Measurements from ENCODE around the gene ARNT2. TPM values are rescaled to one million over a fixed set of nuclear protein-coding genes. Genes with fewer than 3 reads are reported as not detected.

ARNT2 gene
- total and polyA plus RNA-seq, 2 experiments from 2014 or later: 4.6 to 11.6 TPM

DNA sequence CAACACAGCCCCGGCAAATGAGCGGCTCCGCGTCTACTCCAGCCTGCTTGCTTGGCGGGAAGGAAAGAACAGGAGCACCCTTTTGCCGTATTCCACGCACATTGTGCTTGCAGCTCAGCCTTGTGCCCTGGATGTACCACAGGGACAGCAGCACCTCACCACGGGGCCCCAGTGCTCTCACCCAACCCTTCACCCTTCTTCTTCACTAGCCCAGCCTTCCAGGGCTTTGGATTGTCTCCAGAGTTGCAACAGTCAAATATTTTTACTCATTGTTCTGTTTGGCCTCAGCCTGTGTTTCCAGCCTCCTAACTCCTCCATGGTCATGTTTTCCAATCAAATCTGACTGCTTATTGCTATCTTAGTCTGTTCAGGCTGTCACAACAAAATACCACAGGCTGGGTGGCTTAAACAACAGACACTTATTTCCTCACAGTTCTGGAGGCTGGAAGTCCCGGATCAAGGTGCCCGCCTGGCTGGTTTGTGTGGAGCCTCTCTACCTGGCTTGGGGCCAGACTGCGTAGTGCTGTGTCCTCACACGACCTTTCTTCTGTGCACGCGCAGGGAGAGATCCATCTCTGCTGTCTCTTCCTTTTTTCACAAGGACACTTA is 211.7 kb downstream of the ARNT2 start:
- Mint-ChIP-seq H3K9me3 (no peaks in the 10 kb centered on the region; the same call in 2 of the 3 replicates), H3K4me1 (peaks cover 12% of the 10 kb centered on the region), H3K36me3 (ENCODE audit: low read depth) (no peaks in the 10 kb centered on the region), H3K27me3 (ENCODE audit: insufficient read depth, low read depth, poor library complexity) (peaks cover 4% of the 10 kb centered on the region), H3K4me3 (no peak overlapping the region), H3K27ac (no peak overlapping the region)
- H3K4me1 ChIP-seq (ENCODE audit: insufficient read depth): peaks cover 19% of the 10 kb centered on the region
- no peaks in the 10 kb centered on the region for H3K27me3 ChIP-seq (ENCODE audit: insufficient read depth)
- no peaks in the 10 kb centered on the region for H3K36me3 ChIP-seq (ENCODE audit: insufficient read depth)
- no peaks in the 10 kb centered on the region for H4K20me1 ChIP-seq (replicated peaks; ENCODE audit: insufficient read depth)
- H3F3A ChIP-seq (replicated peaks; ENCODE audit: low read depth): no peaks in the 10 kb centered on the region
- H3K27ac ChIP-seq (ENCODE audit: low read depth): no peak overlapping the region
- no peak overlapping the region for H3K4me2 ChIP-seq
- no peak for ATAC-seq
- no peaks in the 10 kb centered on the region for H3K79me2 ChIP-seq (replicated peaks; ENCODE audit: insufficient read depth)
- H3K4me3 ChIP-seq: no peak overlapping the region
- TF ChIP-seq ZNF114 (CRISPR knock-in tag; IDR thresholded peaks at IDR 0.05) (no peak), EZH2 (IDR thresholded peaks at IDR 0.05; ENCODE audit: low read depth, unreplicated experiment) (no peak), EZH2phosphoT487 (IDR thresholded peaks at IDR 0.05; ENCODE audit: unreplicated experiment) (no peak), STAT1 (IDR thresholded peaks at IDR 0.05; ENCODE audit: unreplicated experiment) (no peak), JUNB (IDR thresholded peaks at IDR 0.05; ENCODE audit: unreplicated experiment) (no peak)
- TF ChIP-seq, protein P1, sequence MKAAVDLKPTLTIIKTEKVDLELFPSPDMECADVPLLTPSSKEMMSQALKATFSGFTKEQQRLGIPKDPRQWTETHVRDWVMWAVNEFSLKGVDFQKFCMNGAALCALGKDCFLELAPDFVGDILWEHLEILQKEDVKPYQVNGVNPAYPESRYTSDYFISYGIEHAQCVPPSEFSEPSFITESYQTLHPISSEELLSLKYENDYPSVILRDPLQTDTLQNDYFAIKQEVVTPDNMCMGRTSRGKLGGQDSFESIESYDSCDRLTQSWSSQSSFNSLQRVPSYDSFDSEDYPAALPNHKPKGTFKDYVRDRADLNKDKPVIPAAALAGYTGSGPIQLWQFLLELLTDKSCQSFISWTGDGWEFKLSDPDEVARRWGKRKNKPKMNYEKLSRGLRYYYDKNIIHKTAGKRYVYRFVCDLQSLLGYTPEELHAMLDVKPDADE (IDR thresholded peaks at IDR 0.05): no peak
- H2AFZ ChIP-seq: no peak overlapping the region
- no peak for DNase-seq (ENCODE audit: low spot score)
- no peaks in the 10 kb centered on the region for H3K9me2 ChIP-seq (ENCODE audit: insufficient read depth)

DNA sequence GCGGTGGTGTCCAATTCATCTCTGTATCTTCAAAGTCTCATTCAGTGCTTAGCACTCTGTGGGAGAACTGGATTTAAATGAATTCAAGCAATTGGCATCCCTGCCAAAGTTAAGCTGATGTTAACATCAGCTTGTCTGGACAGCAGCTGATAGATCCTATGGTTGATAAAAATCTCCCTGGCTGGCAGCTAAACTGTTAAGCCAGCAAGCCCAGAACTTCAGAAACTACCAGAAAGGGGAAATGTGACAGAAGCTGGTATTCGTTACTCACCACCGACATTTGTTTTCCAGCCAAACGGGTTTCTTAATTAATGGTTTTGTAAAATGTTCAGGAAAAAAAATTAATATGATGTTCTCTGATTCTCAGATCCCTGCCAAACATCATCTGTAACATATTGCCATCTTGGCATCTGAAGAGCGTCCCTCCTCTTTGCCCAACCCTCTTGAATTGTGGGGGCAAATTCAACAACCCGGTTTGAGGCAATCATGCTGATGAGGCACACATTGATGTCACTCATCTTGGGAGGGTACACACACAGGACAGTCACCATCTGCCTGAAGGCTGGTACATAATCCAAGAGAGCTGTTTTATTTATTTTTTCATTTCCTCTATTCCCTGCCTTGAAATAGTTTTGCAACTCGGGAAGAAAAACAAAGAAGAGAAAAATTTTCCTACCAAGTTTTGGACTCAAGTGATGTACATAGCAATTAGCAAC is 214.7 kb downstream of the ARNT2 start:
- H3K4me1 Mint-ChIP-seq: peaks cover 3% of the 10 kb centered on the region; the same call in 1 of the 3 replicates
- Histone ChIP-seq H3K27me3 (ENCODE audit: insufficient read depth) (no peaks in the 10 kb centered on the region), H3K27ac (ENCODE audit: low read depth) (no peak overlapping the region), H3K4me3 (no peak overlapping the region), H3K9me2 (ENCODE audit: insufficient read depth) (peaks cover 5% of the 10 kb centered on the region; the same call in 1 of the 2 replicates), H3F3A (replicated peaks; ENCODE audit: low read depth) (no peaks in the 10 kb centered on the region), H3K4me1 (ENCODE audit: insufficient read depth) (peaks cover 6% of the 10 kb centered on the region; the same call in 1 of the 2 replicates), H3K79me2 (replicated peaks; ENCODE audit: insufficient read depth) (no peaks in the 10 kb centered on the region), H4K20me1 (replicated peaks; ENCODE audit: insufficient read depth) (no peaks in the 10 kb centered on the region), H3K36me3 (ENCODE audit: insufficient read depth) (no peaks in the 10 kb centered on the region), H2AFZ (no peak overlapping the region), H3K4me2 (no peak overlapping the region)
- no peaks in the 10 kb centered on the region; the same call in 2 of the 3 replicates for H3K36me3 Mint-ChIP-seq (ENCODE audit: low read depth)
- H3K27ac Mint-ChIP-seq: no peak overlapping the region
- no peaks in the 10 kb centered on the region for H3K27me3 Mint-ChIP-seq (ENCODE audit: insufficient read depth, low read depth, poor library complexity)
- ATAC-seq (no peak), DNase-seq (ENCODE audit: low spot score) (no peak)
- H3K4me3 Mint-ChIP-seq: no peak overlapping the region
- peaks cover 3% of the 10 kb centered on the region; the same call in 2 of the 3 replicates for H3K9me3 Mint-ChIP-seq
- TF ChIP-seq EZH2phosphoT487 (IDR thresholded peaks at IDR 0.05; ENCODE audit: unreplicated experiment) (no peak), ZNF114 (CRISPR knock-in tag; IDR thresholded peaks at IDR 0.05) (no peak), ZNF331 (CRISPR knock-in tag; IDR thresholded peaks at IDR 0.05; ENCODE audit: low read depth) (no peak), EZH2 (IDR thresholded peaks at IDR 0.05; ENCODE audit: low read depth, unreplicated experiment) (no peak), JUNB (IDR thresholded peaks at IDR 0.05; ENCODE audit: unreplicated experiment) (no peak), CREB1 (CRISPR knock-in tag; IDR thresholded peaks at IDR 0.05; ENCODE audit: low read depth) (no peak), NANOG (IDR thresholded peaks at IDR 0.05; ENCODE audit: borderline replicate concordance) (no peak), POLR2AphosphoS5 (IDR thresholded peaks at IDR 0.05; ENCODE audit: low read depth) (no peak), STAT1 (IDR thresholded peaks at IDR 0.05; ENCODE audit: unreplicated experiment) (no peak)
- TF ChIP-seq, protein P1 (IDR thresholded peaks at IDR 0.05): no peak
- TF ChIP-seq, protein P2, sequence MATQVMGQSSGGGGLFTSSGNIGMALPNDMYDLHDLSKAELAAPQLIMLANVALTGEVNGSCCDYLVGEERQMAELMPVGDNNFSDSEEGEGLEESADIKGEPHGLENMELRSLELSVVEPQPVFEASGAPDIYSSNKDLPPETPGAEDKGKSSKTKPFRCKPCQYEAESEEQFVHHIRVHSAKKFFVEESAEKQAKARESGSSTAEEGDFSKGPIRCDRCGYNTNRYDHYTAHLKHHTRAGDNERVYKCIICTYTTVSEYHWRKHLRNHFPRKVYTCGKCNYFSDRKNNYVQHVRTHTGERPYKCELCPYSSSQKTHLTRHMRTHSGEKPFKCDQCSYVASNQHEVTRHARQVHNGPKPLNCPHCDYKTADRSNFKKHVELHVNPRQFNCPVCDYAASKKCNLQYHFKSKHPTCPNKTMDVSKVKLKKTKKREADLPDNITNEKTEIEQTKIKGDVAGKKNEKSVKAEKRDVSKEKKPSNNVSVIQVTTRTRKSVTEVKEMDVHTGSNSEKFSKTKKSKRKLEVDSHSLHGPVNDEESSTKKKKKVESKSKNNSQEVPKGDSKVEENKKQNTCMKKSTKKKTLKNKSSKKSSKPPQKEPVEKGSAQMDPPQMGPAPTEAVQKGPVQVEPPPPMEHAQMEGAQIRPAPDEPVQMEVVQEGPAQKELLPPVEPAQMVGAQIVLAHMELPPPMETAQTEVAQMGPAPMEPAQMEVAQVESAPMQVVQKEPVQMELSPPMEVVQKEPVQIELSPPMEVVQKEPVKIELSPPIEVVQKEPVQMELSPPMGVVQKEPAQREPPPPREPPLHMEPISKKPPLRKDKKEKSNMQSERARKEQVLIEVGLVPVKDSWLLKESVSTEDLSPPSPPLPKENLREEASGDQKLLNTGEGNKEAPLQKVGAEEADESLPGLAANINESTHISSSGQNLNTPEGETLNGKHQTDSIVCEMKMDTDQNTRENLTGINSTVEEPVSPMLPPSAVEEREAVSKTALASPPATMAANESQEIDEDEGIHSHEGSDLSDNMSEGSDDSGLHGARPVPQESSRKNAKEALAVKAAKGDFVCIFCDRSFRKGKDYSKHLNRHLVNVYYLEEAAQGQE (IDR thresholded peaks at IDR 0.05; ENCODE audit: unreplicated experiment): no peak
- TF ChIP-seq, protein P3, sequence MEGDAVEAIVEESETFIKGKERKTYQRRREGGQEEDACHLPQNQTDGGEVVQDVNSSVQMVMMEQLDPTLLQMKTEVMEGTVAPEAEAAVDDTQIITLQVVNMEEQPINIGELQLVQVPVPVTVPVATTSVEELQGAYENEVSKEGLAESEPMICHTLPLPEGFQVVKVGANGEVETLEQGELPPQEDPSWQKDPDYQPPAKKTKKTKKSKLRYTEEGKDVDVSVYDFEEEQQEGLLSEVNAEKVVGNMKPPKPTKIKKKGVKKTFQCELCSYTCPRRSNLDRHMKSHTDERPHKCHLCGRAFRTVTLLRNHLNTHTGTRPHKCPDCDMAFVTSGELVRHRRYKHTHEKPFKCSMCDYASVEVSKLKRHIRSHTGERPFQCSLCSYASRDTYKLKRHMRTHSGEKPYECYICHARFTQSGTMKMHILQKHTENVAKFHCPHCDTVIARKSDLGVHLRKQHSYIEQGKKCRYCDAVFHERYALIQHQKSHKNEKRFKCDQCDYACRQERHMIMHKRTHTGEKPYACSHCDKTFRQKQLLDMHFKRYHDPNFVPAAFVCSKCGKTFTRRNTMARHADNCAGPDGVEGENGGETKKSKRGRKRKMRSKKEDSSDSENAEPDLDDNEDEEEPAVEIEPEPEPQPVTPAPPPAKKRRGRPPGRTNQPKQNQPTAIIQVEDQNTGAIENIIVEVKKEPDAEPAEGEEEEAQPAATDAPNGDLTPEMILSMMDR (conservative IDR thresholded peaks at IDR 0.05; ENCODE audit: low read depth in 2 of 2): no peak
